HepG2 (cell line): Measurements from ENCODE around the gene INPP4B.

Experiments used
- CTCF ChIP-seq: sonication (generic); formaldehyde crosslinking; IDR thresholded peaks from 2 replicates; pipeline ENCODE4 v1.5.0; 2020; ENCODE audit warnings: mild to moderate bottlenecking, missing genetic modification reagents, moderate library complexity
- IRF1 ChIP-seq: sonication (generic); formaldehyde crosslinking; IDR thresholded peaks from 2 replicates; pipeline ENCODE4 v1.4.0; 2020; ENCODE audit warnings: low read depth, mild to moderate bottlenecking, missing genetic modification reagents
- NFATC3 ChIP-seq: sonication (generic); formaldehyde crosslinking; IDR thresholded peaks from 2 replicates; pipeline ENCODE4 v1.5.1; 2020; ENCODE audit warnings: mild to moderate bottlenecking, missing genetic modification reagents
- NFYB ChIP-seq: sonication (generic); formaldehyde crosslinking; IDR thresholded peaks from 2 replicates; pipeline ENCODE4 v1.4.0; 2020; ENCODE audit warnings: missing genetic modification reagents
- POLR2A ChIP-seq, 2 experiments: IDR thresholded peaks; 2 replicates each; pipeline ENCODE4 v1.6.1; 2011; ENCODE audit warnings: low read depth in 2 of 2, low read length in 2 of 2, mild to moderate bottlenecking in 1 of 2, moderate library complexity in 1 of 2; ENCODE audit not compliant: insufficient read depth in 1 of 2
- RFXANK ChIP-seq: IDR thresholded peaks from 2 replicates; pipeline ENCODE4 v1.6.1; 2016
- SALL1 ChIP-seq: sonication (generic); formaldehyde crosslinking; IDR thresholded peaks from 2 replicates; pipeline ENCODE4 v1.8.0; 2022; ENCODE audit warnings: mild to moderate bottlenecking, missing genetic modification reagents
- SMARCC2 ChIP-seq: fragments of 450-650 bp; IDR thresholded peaks from 2 replicates; pipeline ENCODE4 v1.6.1; 2017; ENCODE audit warnings: antibody characterized with exemption, mild to moderate bottlenecking
- USF2 ChIP-seq, 2 experiments: sonication (generic) in 1 of 2; formaldehyde crosslinking in 1 of 2; IDR thresholded peaks; 2 replicates each; pipeline versions ENCODE4 v1.5.1 to v1.6.1; 2011 to 2020; ENCODE audit warnings: borderline replicate concordance in 1 of 2, low read depth in 1 of 2, low read length in 1 of 2, mild to moderate bottlenecking in 1 of 2, missing genetic modification reagents in 1 of 2, moderate library complexity in 1 of 2
- TF ChIP-seq, protein P1 (sequence below), 2 experiments: IDR thresholded peaks; 2 replicates each; pipeline ENCODE4 v1.6.1; 2011 to 2012; ENCODE audit warnings: low read length in 2 of 2, borderline replicate concordance in 1 of 2, low read depth in 1 of 2, mild to moderate bottlenecking in 1 of 2, moderate library complexity in 1 of 2

GRCh38 chr4:142361981-142362380 is 484.1 kb downstream of the INPP4B start:
- TF ChIP-seq, protein P1, sequence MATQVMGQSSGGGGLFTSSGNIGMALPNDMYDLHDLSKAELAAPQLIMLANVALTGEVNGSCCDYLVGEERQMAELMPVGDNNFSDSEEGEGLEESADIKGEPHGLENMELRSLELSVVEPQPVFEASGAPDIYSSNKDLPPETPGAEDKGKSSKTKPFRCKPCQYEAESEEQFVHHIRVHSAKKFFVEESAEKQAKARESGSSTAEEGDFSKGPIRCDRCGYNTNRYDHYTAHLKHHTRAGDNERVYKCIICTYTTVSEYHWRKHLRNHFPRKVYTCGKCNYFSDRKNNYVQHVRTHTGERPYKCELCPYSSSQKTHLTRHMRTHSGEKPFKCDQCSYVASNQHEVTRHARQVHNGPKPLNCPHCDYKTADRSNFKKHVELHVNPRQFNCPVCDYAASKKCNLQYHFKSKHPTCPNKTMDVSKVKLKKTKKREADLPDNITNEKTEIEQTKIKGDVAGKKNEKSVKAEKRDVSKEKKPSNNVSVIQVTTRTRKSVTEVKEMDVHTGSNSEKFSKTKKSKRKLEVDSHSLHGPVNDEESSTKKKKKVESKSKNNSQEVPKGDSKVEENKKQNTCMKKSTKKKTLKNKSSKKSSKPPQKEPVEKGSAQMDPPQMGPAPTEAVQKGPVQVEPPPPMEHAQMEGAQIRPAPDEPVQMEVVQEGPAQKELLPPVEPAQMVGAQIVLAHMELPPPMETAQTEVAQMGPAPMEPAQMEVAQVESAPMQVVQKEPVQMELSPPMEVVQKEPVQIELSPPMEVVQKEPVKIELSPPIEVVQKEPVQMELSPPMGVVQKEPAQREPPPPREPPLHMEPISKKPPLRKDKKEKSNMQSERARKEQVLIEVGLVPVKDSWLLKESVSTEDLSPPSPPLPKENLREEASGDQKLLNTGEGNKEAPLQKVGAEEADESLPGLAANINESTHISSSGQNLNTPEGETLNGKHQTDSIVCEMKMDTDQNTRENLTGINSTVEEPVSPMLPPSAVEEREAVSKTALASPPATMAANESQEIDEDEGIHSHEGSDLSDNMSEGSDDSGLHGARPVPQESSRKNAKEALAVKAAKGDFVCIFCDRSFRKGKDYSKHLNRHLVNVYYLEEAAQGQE (IDR thresholded peaks at IDR 0.05; ENCODE audit: borderline replicate concordance in 1 of 2, low read depth in 1 of 2, low read length in 2 of 2), result no peak
- TF ChIP-seq CTCF (no peak), NFYB (CRISPR knock-in tag) (no peak), RFXANK (CRISPR knock-in tag) (no peak), USF2 (IDR thresholded peaks at IDR 0.05; ENCODE audit: low read depth, low read length) (no peak), USF2 (CRISPR knock-in tag; IDR thresholded peaks at IDR 0.05; ENCODE audit: borderline replicate concordance) (no peak), SMARCC2 (no peak), IRF1 (no peak), POLR2A (IDR thresholded peaks at IDR 0.05; ENCODE audit: insufficient read depth in 1 of 2, low read depth in 2 of 2, low read length in 2 of 2) (no peak), NFATC3 (no peak), SALL1 (CRISPR knock-in tag) (no peak)
